ENCODE data around the gene STRADB.

DNA sequence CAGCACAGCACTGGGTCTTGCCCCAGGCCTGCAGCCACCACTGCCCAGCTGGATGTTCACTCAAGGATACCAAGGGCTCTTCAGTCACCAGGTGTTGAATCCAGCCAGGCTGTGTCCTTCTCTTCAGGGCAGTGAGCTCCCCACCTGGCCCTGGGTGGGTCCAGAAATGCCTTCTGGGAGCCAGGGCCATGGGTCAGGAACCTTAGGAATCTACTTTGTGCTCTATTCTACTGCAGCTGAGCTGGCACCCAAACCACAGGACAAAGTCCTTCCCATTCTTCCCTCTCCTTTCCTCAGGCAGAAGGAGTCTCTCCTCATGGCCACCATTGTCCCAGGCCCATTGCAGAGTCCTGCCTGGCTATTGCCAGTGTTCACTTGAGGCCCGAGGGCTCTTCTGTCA, 13.0 kb downstream of the STRADB start:
- TF ChIP-seq, protein P1, sequence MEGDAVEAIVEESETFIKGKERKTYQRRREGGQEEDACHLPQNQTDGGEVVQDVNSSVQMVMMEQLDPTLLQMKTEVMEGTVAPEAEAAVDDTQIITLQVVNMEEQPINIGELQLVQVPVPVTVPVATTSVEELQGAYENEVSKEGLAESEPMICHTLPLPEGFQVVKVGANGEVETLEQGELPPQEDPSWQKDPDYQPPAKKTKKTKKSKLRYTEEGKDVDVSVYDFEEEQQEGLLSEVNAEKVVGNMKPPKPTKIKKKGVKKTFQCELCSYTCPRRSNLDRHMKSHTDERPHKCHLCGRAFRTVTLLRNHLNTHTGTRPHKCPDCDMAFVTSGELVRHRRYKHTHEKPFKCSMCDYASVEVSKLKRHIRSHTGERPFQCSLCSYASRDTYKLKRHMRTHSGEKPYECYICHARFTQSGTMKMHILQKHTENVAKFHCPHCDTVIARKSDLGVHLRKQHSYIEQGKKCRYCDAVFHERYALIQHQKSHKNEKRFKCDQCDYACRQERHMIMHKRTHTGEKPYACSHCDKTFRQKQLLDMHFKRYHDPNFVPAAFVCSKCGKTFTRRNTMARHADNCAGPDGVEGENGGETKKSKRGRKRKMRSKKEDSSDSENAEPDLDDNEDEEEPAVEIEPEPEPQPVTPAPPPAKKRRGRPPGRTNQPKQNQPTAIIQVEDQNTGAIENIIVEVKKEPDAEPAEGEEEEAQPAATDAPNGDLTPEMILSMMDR (IDR thresholded peaks at IDR 0.05), result no peak
- TF ChIP-seq POLR2A (IDR thresholded peaks at IDR 0.05), result no peak
